Measurements from ENCODE around the gene ODAPH.

DNA sequence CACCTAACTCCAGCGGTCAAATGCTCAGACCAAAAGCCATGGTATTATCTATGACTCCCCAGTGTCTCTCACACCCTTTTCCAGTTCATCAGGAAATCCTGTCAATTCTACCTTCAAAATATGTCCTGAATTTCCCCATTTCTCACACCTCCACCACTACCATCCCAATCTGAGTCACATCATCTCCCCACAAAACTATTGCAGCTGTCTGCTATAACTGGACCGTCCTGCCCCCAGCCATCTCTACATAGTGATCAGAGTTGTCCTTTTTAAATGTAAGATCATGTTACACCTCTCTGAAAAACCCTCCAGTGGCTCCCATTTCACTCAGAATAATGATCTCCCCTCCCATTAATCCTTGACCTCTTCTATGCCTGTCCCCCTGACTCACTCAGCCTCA is 6.8 kb upstream of the ODAPH start:
- no peak for TF ChIP-seq POLR2A (IDR thresholded peaks at IDR 0.05; ENCODE audit: low read depth, low read length)
- TF ChIP-seq, protein P1, sequence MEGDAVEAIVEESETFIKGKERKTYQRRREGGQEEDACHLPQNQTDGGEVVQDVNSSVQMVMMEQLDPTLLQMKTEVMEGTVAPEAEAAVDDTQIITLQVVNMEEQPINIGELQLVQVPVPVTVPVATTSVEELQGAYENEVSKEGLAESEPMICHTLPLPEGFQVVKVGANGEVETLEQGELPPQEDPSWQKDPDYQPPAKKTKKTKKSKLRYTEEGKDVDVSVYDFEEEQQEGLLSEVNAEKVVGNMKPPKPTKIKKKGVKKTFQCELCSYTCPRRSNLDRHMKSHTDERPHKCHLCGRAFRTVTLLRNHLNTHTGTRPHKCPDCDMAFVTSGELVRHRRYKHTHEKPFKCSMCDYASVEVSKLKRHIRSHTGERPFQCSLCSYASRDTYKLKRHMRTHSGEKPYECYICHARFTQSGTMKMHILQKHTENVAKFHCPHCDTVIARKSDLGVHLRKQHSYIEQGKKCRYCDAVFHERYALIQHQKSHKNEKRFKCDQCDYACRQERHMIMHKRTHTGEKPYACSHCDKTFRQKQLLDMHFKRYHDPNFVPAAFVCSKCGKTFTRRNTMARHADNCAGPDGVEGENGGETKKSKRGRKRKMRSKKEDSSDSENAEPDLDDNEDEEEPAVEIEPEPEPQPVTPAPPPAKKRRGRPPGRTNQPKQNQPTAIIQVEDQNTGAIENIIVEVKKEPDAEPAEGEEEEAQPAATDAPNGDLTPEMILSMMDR (conservative IDR thresholded peaks at IDR 0.05; ENCODE audit: low read depth, low read length), result no peak
- no peak for TF ChIP-seq MAZ (IDR thresholded peaks at IDR 0.05; ENCODE audit: borderline replicate concordance, low read depth, low read length)
